Measurements from ENCODE around the gene SIDT2. TPM values are rescaled to one million over a fixed set of nuclear protein-coding genes. Genes with fewer than 3 reads are reported as not detected.

SIDT2 gene
- total and polyA plus RNA-seq, 2 of the 8 experiments (the other 6 are each of a cell fraction or from before 2014, with no cell fraction given) = 18.5 to 21.1 TPM

- no peak for TF ChIP-seq KDM5A (IDR thresholded peaks at IDR 0.05; ENCODE audit: low read length)
- peak in 1 of 2 experiments; percentile 92; a peak in 1 of 4 replicates for TF ChIP-seq SIN3A (conservative IDR thresholded peaks at IDR 0.05 in 1 of 2, IDR thresholded peaks at IDR 0.05 in 1 of 2; ENCODE audit: low read depth in 1 of 2, low read length in 2 of 2)
- no peak for TF ChIP-seq CBX8 (IDR thresholded peaks at IDR 0.05; ENCODE audit: borderline replicate concordance, low read depth, low read length)
- no peak for TF ChIP-seq USF2 (IDR thresholded peaks at IDR 0.05; ENCODE audit: low read length)
- TF ChIP-seq CTCF (IDR thresholded peaks at IDR 0.05; ENCODE audit: control extremely low read depth in 1 of 3, insufficient read depth in 1 of 3, low read depth in 1 of 3, low read length in 3 of 3) = no peak
- 0 out of 3 replicates have a peak, but pooled peaks of 1 of the 2 experiments have one; percentile 15 for TF ChIP-seq EP300 (IDR thresholded peaks at IDR 0.05; ENCODE audit: borderline replicate concordance in 1 of 2, low read depth in 2 of 2, low read length in 2 of 2)
- TF ChIP-seq RAD21 (IDR thresholded peaks at IDR 0.05 in 1 of 2, conservative IDR thresholded peaks at IDR 0.05 in 1 of 2; ENCODE audit: low read depth in 2 of 2, low read length in 2 of 2) = no peak
- TF ChIP-seq CHD2 (IDR thresholded peaks at IDR 0.05; ENCODE audit: low read length) = no peak
- TF ChIP-seq MAFK (IDR thresholded peaks at IDR 0.05; ENCODE audit: low read depth, low read length) = no peak
- no peak for TF ChIP-seq PHF8 (conservative IDR thresholded peaks at IDR 0.05; ENCODE audit: low read depth, low read length)
- no peak for TF ChIP-seq POLR2AphosphoS5 (IDR thresholded peaks at IDR 0.05; ENCODE audit: low read depth, low read length)
- TF ChIP-seq CBX5 (IDR thresholded peaks at IDR 0.05; ENCODE audit: low read depth, low read length) = no peak
- TF ChIP-seq FOSL1 (IDR thresholded peaks at IDR 0.05; ENCODE audit: insufficient read depth, low read depth, low read length) = no peak
- no peak for TF ChIP-seq SAP30 (IDR thresholded peaks at IDR 0.05; ENCODE audit: insufficient read depth, insufficient replicate concordance, low read length)
- no peak for TF ChIP-seq ZNF274 (IDR thresholded peaks at IDR 0.05; ENCODE audit: borderline replicate concordance, extremely low read depth, low read length)
- TF ChIP-seq MAX (IDR thresholded peaks at IDR 0.05) = no peak
- no peak for TF ChIP-seq BRCA1 (IDR thresholded peaks at IDR 0.05; ENCODE audit: low read depth, low read length)
- TF ChIP-seq TEAD4 (IDR thresholded peaks at IDR 0.05; ENCODE audit: low read depth, low read length) = no peak
- TF ChIP-seq JUN (IDR thresholded peaks at IDR 0.05; ENCODE audit: low read depth, low read length) = no peak
- no peak for TF ChIP-seq GTF2F1 (IDR thresholded peaks at IDR 0.05; ENCODE audit: borderline replicate concordance, low read depth, low read length)
- TF ChIP-seq BCL11A (IDR thresholded peaks at IDR 0.05; ENCODE audit: low read depth in 2 of 2, low read length in 2 of 2) = no peak
- no peak for TF ChIP-seq SRF (IDR thresholded peaks at IDR 0.05; ENCODE audit: low read depth, low read length)
Observed at GRCh38 chr11:117231842-117232091, 53.2 kb downstream of the SIDT2 start, which contains the start of gene PCSK7 (continued).

Data from H1 (cell line).